B cell (primary cell): ENCODE results near the gene SSR1. TPM values are rescaled to one million over a fixed set of nuclear protein-coding genes. Genes with fewer than 3 reads are reported as not detected.
"Not testable (repeated sequence)": the region's sequence is repeated elsewhere in the genome, so short reads cannot be mapped to it uniquely, and the experiment has no call there.

Experiments
- ATAC-seq: fragments of 200-7000 bp; cut with Tn5 transposase; one replicate; pipeline ENCODE4 v1.10.0; 2021; ENCODE audit warnings: low read depth, mild to moderate bottlenecking, moderate number of reproducible peaks, moderate library complexity
- CTCF ChIA-PET: fragments of 350-600 bp; sonication (Branson Sonifier 250); formaldehyde crosslinking; loops from one replicate; lab custom pipeline; 2021; ENCODE audit warnings: antibody characterized with exemption, inconsistent platforms; lab: Charles Lee
- POLR2A ChIA-PET: fragments of 350-600 bp; sonication (Branson Sonifier 250); formaldehyde crosslinking; loops from one replicate; lab custom pipeline; 2021; ENCODE audit warnings: antibody characterized with exemption; lab: Charles Lee
- DNase-seq: peaks from one replicate; pipeline ENCODE4 v3.0.0; 2013
- H2AFZ ChIP-seq: 2 replicates; pipeline ENCODE4 v1.6.1; 2012; ENCODE audit warnings: mild to moderate bottlenecking, low read depth, low read length; ENCODE audit not compliant: insufficient read depth, poor library complexity, severe bottlenecking
- H3K27ac ChIP-seq, 2 donors: 1 replicate in 1 of 2; 2 replicates in 1 of 2; pipeline ENCODE4 v1.5.1; 2012 to 2013; ENCODE audit warnings: low read length in 2 of 2, mild to moderate bottlenecking in 2 of 2, moderate library complexity in 1 of 2
- H3K27me3 ChIP-seq, 4 experiments: fragments of 200-600 bp in 1 of 4; sonication (generic) in 1 of 4; replicated peaks in 1 of 4; 1 replicate in 2 of 4; 2 replicates in 2 of 4; pipeline versions ENCODE4 v1.6.1 to v1.7.0; 2013 to 2016; ENCODE audit warnings: low read length in 3 of 4, mild to moderate bottlenecking in 2 of 4, mixed read lengths in 1 of 4, moderate library complexity in 1 of 4; ENCODE audit not compliant: insufficient read depth in 4 of 4, control insufficient read depth in 3 of 4; ENCODE audit errors: control extremely low read depth in 1 of 4
- H3K36me3 ChIP-seq, 2 experiments: replicated peaks in 1 of 2; 1 replicate in 1 of 2; 2 replicates in 1 of 2; pipeline versions ENCODE4 v1.6.1 to v1.7.1; 2013; ENCODE audit warnings: low read length in 1 of 2; ENCODE audit not compliant: insufficient read depth in 2 of 2, control insufficient read depth in 1 of 2; ENCODE audit errors: control extremely low read depth in 1 of 2, extremely low read depth in 1 of 2
- H3K4me1 ChIP-seq, 2 donors: fragments of 200-600 bp in 1 of 2; sonication (generic) in 1 of 2; 1 replicate in 1 of 2; 2 replicates in 1 of 2; pipeline versions ENCODE4 v1.5.1 to v1.6.1; 2013 to 2017; ENCODE audit warnings: low read length in 2 of 2; ENCODE audit not compliant: control insufficient read depth in 2 of 2, insufficient read depth in 2 of 2
- H3K4me2 ChIP-seq: replicated peaks from 2 replicates; pipeline ENCODE3; 2012; ENCODE audit warnings: mild to moderate bottlenecking, low read depth, low read length; ENCODE audit not compliant: poor library complexity, severe bottlenecking
- H3K4me3 ChIP-seq, 5 experiments: fragments of 200-600 bp in 1 of 5; sonication (generic) in 1 of 5; 1 replicate in 3 of 5; 2 replicates in 2 of 5; pipeline versions ENCODE4 v1.5.1 to v1.7.0; 2011 to 2016; ENCODE audit warnings: low read length in 4 of 5, mild to moderate bottlenecking in 4 of 5, low read depth in 2 of 5, control low read depth in 1 of 5, moderate library complexity in 1 of 5; ENCODE audit not compliant: insufficient read depth in 1 of 5; ENCODE audit errors: control extremely low read depth in 1 of 5, extremely low read depth in 1 of 5
- H3K79me2 ChIP-seq: fragments of 200-600 bp; sonication (generic); one replicate; pipeline ENCODE4 v1.6.0; 2016; ENCODE audit warnings: low read length; ENCODE audit not compliant: control insufficient read depth, insufficient read depth
- H3K9ac ChIP-seq: fragments of 200-600 bp; sonication (generic); 2 replicates; pipeline ENCODE4 v1.6.1; 2017; ENCODE audit warnings: mild to moderate bottlenecking, low read length, moderate library complexity
- H3K9me3 ChIP-seq, 3 donors: one replicate each; pipeline versions ENCODE4 v1.6.1 to v1.7.1; 2013; ENCODE audit warnings: low read length in 2 of 3; ENCODE audit not compliant: control insufficient read depth in 2 of 3, insufficient read depth in 1 of 3; ENCODE audit errors: control extremely low read depth in 1 of 3
- H4K20me1 ChIP-seq: 2 replicates; pipeline ENCODE4 v1.6.0; 2012; ENCODE audit warnings: mild to moderate bottlenecking, low read length; ENCODE audit not compliant: insufficient read depth, control insufficient read depth, poor library complexity, severe bottlenecking
- H3K27ac Mint-ChIP-seq: one replicate; pipeline ENCODE4 v1.8.0; 2021; ENCODE audit warnings: mixed read lengths
- H3K27me3 Mint-ChIP-seq: one replicate; pipeline ENCODE4 v1.8.0; 2021; ENCODE audit warnings: mixed read lengths
- H3K4me1 Mint-ChIP-seq: one replicate; pipeline ENCODE4 v1.8.0; 2021; ENCODE audit warnings: mixed read lengths
- H3K4me3 Mint-ChIP-seq: one replicate; pipeline ENCODE4 v1.8.0; 2021; ENCODE audit warnings: mixed read lengths
- H3K9me3 Mint-ChIP-seq: one replicate; pipeline ENCODE4 v1.8.0; 2022; ENCODE audit warnings: mixed read lengths; ENCODE audit not compliant: insufficient read depth
- CTCF ChIP-seq: fragments of 200-600 bp; IDR thresholded peaks from one replicate; pipeline ENCODE4 v1.8.0; 2022; ENCODE audit warnings: antibody characterized with exemption, mild to moderate bottlenecking
- EZH2 ChIP-seq: IDR thresholded peaks from 2 replicates; pipeline ENCODE4 v1.6.1; 2012; ENCODE audit warnings: borderline replicate concordance, low read depth, mild to moderate bottlenecking, moderate library complexity, low read length; ENCODE audit not compliant: insufficient read depth, poor library complexity, severe bottlenecking
- WGBS: methylation state at CpG from one replicate; pipeline ENCODE4 v1.1.5; 2013; ENCODE audit warnings: missing lambda C conversion rate; ENCODE audit not compliant: insufficient coverage; 5-methylcytosine and 5-hydroxymethylcytosine counted together
- intact Hi-C: fragments of 100-400 bp; cut with micrococcal nuclease; formaldehyde crosslinking; loops from one replicate; pipeline ENCODE4 v1.10.0; 2022
- polyA plus RNA-seq: library from polyadenylated mRNA; depleted of rRNA; stranded (reverse); fragments of >200 nt; gene quantifications from 2 replicates; pipeline ENCODE4 v1.2.3, GENCODE V29; 2012
- total RNA-seq, 2 donors: library from RNA; stranded (reverse); fragments of 120-200 nt in 1 of 2; gene quantifications; 1 replicate in 1 of 2; 2 replicates in 1 of 2; pipeline versions ENCODE4 v1.2.3 to v1.2.4, GENCODE V29; 2013 to 2022

Gene SSR1
- total and polyA plus RNA-seq, 2 donors (not counting 1 experiment from before 2014, with no cell fraction given) = 15.9 to 81.6 TPM

GRCh38 chr6:7274525-7274924 is 38.5 kb downstream of the SSR1 start:
- H3K27me3 ChIP-seq, H3K27ac ChIP-seq, H3K4me3 Mint-ChIP-seq, H3K27me3 Mint-ChIP-seq, H3K4me3 ChIP-seq, H2AFZ ChIP-seq, DNase-seq, ATAC-seq, H3K79me2 ChIP-seq, H3K36me3 ChIP-seq, POLR2A ChIA-PET, H3K27ac Mint-ChIP-seq, H3K9ac ChIP-seq, H4K20me1 ChIP-seq, H3K9me3 ChIP-seq, H3K4me2 ChIP-seq, H3K9me3 Mint-ChIP-seq, intact Hi-C loops: not testable (repeated sequence)
- H3K4me1 ChIP-seq = peaks cover 29 to 36% of the 10 kb centered on the region in 2 donors
- H3K4me1 Mint-ChIP-seq = peaks cover 28% of the 10 kb centered on the region
- CTCF ChIA-PET = interaction anchor here (0.6 to 8.2 kb wide), 16 partner anchors 9 to 732 kb away, joined by 3 to 216 read pairs (median 6); partner anchors contain the start of genes CAGE1, RIOK1 and SNRNP48
- 94% methylated on average over 8 of the region's 8 CpGs for WGBS

- H3K4me2 ChIP-seq = no peak overlapping the region
- ATAC-seq (no peak), DNase-seq (no peak)
- no peak overlapping the region for H3K9ac ChIP-seq
- no peak overlapping the region for H3K4me3 ChIP-seq
- ChIA-PET CTCF (interaction anchor here (8.2 kb wide), 1 partner anchor 341 kb away, joined by 216 read pairs; no protein-coding TSS in a partner anchor), POLR2A (no interaction called here)
- H3K79me2 ChIP-seq = no peaks in the 10 kb centered on the region
- H3K27me3 ChIP-seq = no peaks in the 10 kb centered on the region
- TF ChIP-seq CTCF = no peak
- TF ChIP-seq EZH2 = no peak
- H3K27me3 Mint-ChIP-seq = peaks cover 7% of the 10 kb centered on the region
- no peak overlapping the region for H3K4me3 Mint-ChIP-seq
- H2AFZ ChIP-seq = no peak overlapping the region
- H3K27ac ChIP-seq = no peak overlapping the region
- no peaks in the 10 kb centered on the region for H3K9me3 Mint-ChIP-seq
- H3K27ac Mint-ChIP-seq = no peak overlapping the region
- no peaks in the 10 kb centered on the region for H3K9me3 ChIP-seq
- no peaks in the 10 kb centered on the region for H3K36me3 ChIP-seq
- H4K20me1 ChIP-seq = no peaks in the 10 kb centered on the region
- peaks cover 25% of the 10 kb centered on the region for H3K4me1 Mint-ChIP-seq
- 91% methylated on average over 9 of the region's 10 CpGs for WGBS
- intact Hi-C loops = no loop called here
- peaks cover 26 to 32% of the 10 kb centered on the region in 2 donors for H3K4me1 ChIP-seq
Observed at GRCh38 chr6:7273709-7274108, 39.3 kb downstream of the SSR1 start.
